ENCODE measurements around the gene PNPLA3.

PNPLA3 gene

GRCh38 chr22:43925433-43926348 lies 2.1 kb downstream of the PNPLA3 start:
- peak; percentile 73 for DNase-seq

GRCh38 chr22:43926349-43926710 lies 2.7 kb downstream of the PNPLA3 start:
- no peak for DNase-seq

GRCh38 chr22:43928468-43928867 lies 4.9 kb downstream of the PNPLA3 start:
- no peak for DNase-seq

- no peak for DNase-seq
Observed at GRCh38 chr22:43928908-43929307, 5.3 kb downstream of the PNPLA3 start.

- DNase-seq: no peak
Observed at GRCh38 chr22:43931771-43932170, 8.2 kb downstream of the PNPLA3 start.

GRCh38 chr22:43941449-43941848 lies 17.8 kb downstream of the PNPLA3 start:
- no peak for DNase-seq

GRCh38 chr22:43944670-43945430 lies 21.2 kb downstream of the PNPLA3 start:
- no peak for DNase-seq

- no peak for DNase-seq
Observed at GRCh38 chr22:43945632-43946383, 22.2 kb downstream of the PNPLA3 start.

GRCh38 chr22:43946384-43946667 lies 22.7 kb downstream of the PNPLA3 start:
- DNase-seq: no peak

- DNase-seq: no peak
Observed at GRCh38 chr22:43948836-43949406, 25.3 kb downstream of the PNPLA3 start.

- DNase-seq: no peak
Observed at GRCh38 chr22:43951391-43951790, 27.8 kb downstream of the PNPLA3 start.

GRCh38 chr22:43951966-43952365 lies 28.4 kb downstream of the PNPLA3 start:
- no peak for DNase-seq

- no peak for DNase-seq
Observed at GRCh38 chr22:43953988-43954785, 30.6 kb downstream of the PNPLA3 start.

GRCh38 chr22:43955040-43955882 lies 31.7 kb downstream of the PNPLA3 start, which contains the start of gene SAMM50:
TSS of gene SAMM50 (plus strand) at chr22:43955442. CDS start at chr22:43955578, 136 bp downstream.
- DNase-seq: peak; percentile 78

- no peak for DNase-seq
Observed at GRCh38 chr22:43955883-43956782, 32.5 kb downstream of the PNPLA3 start.

GRCh38 chr22:43956805-43957463 lies 33.3 kb downstream of the PNPLA3 start:
- no peak for DNase-seq

GRCh38 chr22:43957871-43958270 lies 34.3 kb downstream of the PNPLA3 start:
- DNase-seq: no peak

GRCh38 chr22:43964314-43964857 lies 40.8 kb downstream of the PNPLA3 start:
- DNase-seq: no peak

GRCh38 chr22:43967069-43967468 lies 43.5 kb downstream of the PNPLA3 start:
- DNase-seq: no peak

Measured in NCI-H524 treated with DMSO at 0.1 percent for 48 hours (cell line).